HepG2 (cell line): ENCODE data around the gene ARL2. TPM values are rescaled to one million over a fixed set of nuclear protein-coding genes. Genes with fewer than 3 reads are reported as not detected.

Experiments used
- ARID3A ChIP-seq: IDR thresholded peaks from 2 replicates; pipeline ENCODE4 v1.6.1; 2012; ENCODE audit warnings: low read depth, low read length, improper control_type of control experiment
- ATF7-NPFF ChIP-seq: sonication (generic); formaldehyde crosslinking; IDR thresholded peaks from 2 replicates; pipeline ENCODE4 v1.8.1; 2023; ENCODE audit warnings: mild to moderate bottlenecking, low read depth, missing genetic modification reagents, moderate library complexity
- CBX1 ChIP-seq: IDR thresholded peaks from one replicate; pipeline ENCODE4 v1.6.1; 2016; ENCODE audit warnings: antibody characterized with exemption, low read depth
- HOXA7 ChIP-seq: sonication (generic); formaldehyde crosslinking; IDR thresholded peaks from 2 replicates; pipeline ENCODE4 v1.8.1; 2022; ENCODE audit warnings: mild to moderate bottlenecking, missing genetic modification reagents, moderate library complexity
- KAT7 ChIP-seq: IDR thresholded peaks from 2 replicates; pipeline ENCODE4 v1.6.1; 2018; ENCODE audit warnings: borderline replicate concordance, missing compliant biosample characterization
- KAT8 ChIP-seq: IDR thresholded peaks from 2 replicates; pipeline ENCODE4 v1.6.1; 2016; ENCODE audit warnings: missing genetic modification reagents, missing compliant biosample characterization
- KLF16 ChIP-seq, 2 experiments: sonication (generic) in 1 of 2; formaldehyde crosslinking in 1 of 2; IDR thresholded peaks; 2 replicates each; pipeline versions ENCODE4 v1.6.1 to v1.8.0; 2016 to 2023; ENCODE audit warnings: missing genetic modification reagents in 2 of 2, missing compliant biosample characterization in 1 of 2
- KLF6 ChIP-seq: IDR thresholded peaks from 2 replicates; pipeline ENCODE4 v1.8.0; 2016; ENCODE audit warnings: missing biosample characterization, missing genetic modification reagents
- MAF1 ChIP-seq: sonication (generic); formaldehyde crosslinking; IDR thresholded peaks from 2 replicates; pipeline ENCODE4 v1.5.0; 2020; ENCODE audit warnings: missing genetic modification reagents, borderline replicate concordance
- MAZ ChIP-seq, 2 experiments: sonication (generic) in 1 of 2; formaldehyde crosslinking in 1 of 2; IDR thresholded peaks; 2 replicates each; pipeline versions ENCODE4 v1.5.0 to v1.6.1; 2012 to 2020; ENCODE audit warnings: low read depth in 2 of 2, mild to moderate bottlenecking in 2 of 2, borderline replicate concordance in 1 of 2, improper control_type of control experiment in 1 of 2, low read length in 1 of 2, missing genetic modification reagents in 1 of 2, moderate library complexity in 1 of 2
- MIER2 ChIP-seq: IDR thresholded peaks from 2 replicates; pipeline ENCODE4 v1.6.1; 2016; ENCODE audit warnings: missing biosample characterization, missing genetic modification reagents
- NAIF1 ChIP-seq: sonication (generic); formaldehyde crosslinking; IDR thresholded peaks from 2 replicates; pipeline ENCODE4 v1.5.0; 2020; ENCODE audit warnings: mild to moderate bottlenecking, missing genetic modification reagents, borderline replicate concordance
- PHB2 ChIP-seq: fragments of 450-650 bp; IDR thresholded peaks from 2 replicates; pipeline ENCODE4 v1.6.1; 2018; ENCODE audit not compliant: partially characterized antibody
- SUZ12 ChIP-seq: fragments of 150-350 bp; IDR thresholded peaks from 2 replicates; pipeline ENCODE4 v1.6.1; 2014; ENCODE audit warnings: low read depth, low read length
- ZFP36L2 ChIP-seq: sonication (generic); formaldehyde crosslinking; IDR thresholded peaks from 2 replicates; pipeline ENCODE4 v1.4.0; 2020; ENCODE audit warnings: missing genetic modification reagents
- ZNF230 ChIP-seq: sonication (generic); formaldehyde crosslinking; IDR thresholded peaks from 2 replicates; pipeline ENCODE4 v1.4.0; 2020; ENCODE audit warnings: mild to moderate bottlenecking, missing genetic modification reagents
- ZNF446 ChIP-seq: sonication (generic); formaldehyde crosslinking; IDR thresholded peaks from 2 replicates; pipeline ENCODE4 v1.5.0; 2020; ENCODE audit warnings: mild to moderate bottlenecking, missing genetic modification reagents
- ZNF574 ChIP-seq: sonication (generic); formaldehyde crosslinking; IDR thresholded peaks from 2 replicates; pipeline ENCODE4 v1.4.0; 2020; ENCODE audit warnings: missing genetic modification reagents
- ZNF598 ChIP-seq: sonication (generic); formaldehyde crosslinking; IDR thresholded peaks from 2 replicates; pipeline ENCODE4 v1.5.1; 2020; ENCODE audit warnings: mild to moderate bottlenecking, missing genetic modification reagents, borderline replicate concordance
- polyA plus RNA-seq, 8 experiments: library from polyadenylated mRNA; depleted of rRNA in 3 of 8; stranded (reverse) in 7 of 8; unstranded in 1 of 8; fragments of >200 nt; fragmentation: Illumina TruSeq in 4 of 8; extraction: Trizol in 4 of 8; gene quantifications; 2 replicates each; pipeline versions ENCODE4 v1.2.1 to v1.2.3, GENCODE V29; 2011 to 2016; ENCODE audit warnings: low read depth in 4 of 8, missing spikeins in 1 of 8, mixed read lengths in 1 of 8; ENCODE audit not compliant: insufficient read depth in 1 of 8
- total RNA-seq, 5 experiments: library from RNA; depleted of rRNA; stranded (reverse); fragments of >200 nt; fragmentation: Illumina TruSeq; extraction: Trizol; gene quantifications; 2 replicates each; pipeline ENCODE4 v1.2.3, GENCODE V29; 2016; ENCODE audit warnings: low read depth in 1 of 5
- TF ChIP-seq, protein P1 (sequence below): fragments of 450-650 bp; IDR thresholded peaks from 2 replicates; pipeline ENCODE4 v1.6.1; 2017; ENCODE audit warnings: mild to moderate bottlenecking
- TF ChIP-seq, protein P2 (sequence below): sonication (generic); formaldehyde crosslinking; IDR thresholded peaks from 2 replicates; pipeline ENCODE4 v1.8.0; 2023; ENCODE audit warnings: mild to moderate bottlenecking, missing genetic modification reagents

The ARL2 gene
- total and polyA plus RNA-seq, 2 of the 13 experiments (the other 11 are each of a cell fraction or from before 2014, with no cell fraction given), result 82.9 to 84.4 TPM

- TF ChIP-seq KAT8 (CRISPR knock-in tag) (no peak), MIER2 (CRISPR knock-in tag) (no peak), ZFP36L2 (CRISPR knock-in tag) (no peak), HOXA7 (CRISPR knock-in tag) (no peak), KLF6 (CRISPR knock-in tag) (no peak), MAF1 (no peak), CBX1 (no peak), ZNF574 (CRISPR knock-in tag) (peak; percentile 30; the same call in 1 of the 2 replicates), ARID3A (0 out of 2 replicates have a peak, but pooled peaks have one; percentile 15), SUZ12 (no peak), PHB2 (no peak), NAIF1 (CRISPR knock-in tag) (no peak), MAZ (IDR thresholded peaks at IDR 0.05; ENCODE audit: borderline replicate concordance, low read depth, low read length) (no peak), MAZ (CRISPR knock-in tag; IDR thresholded peaks at IDR 0.05; ENCODE audit: low read depth) (no peak), ATF7-NPFF (CRISPR knock-in tag) (no peak), ZNF598 (CRISPR knock-in tag) (no peak), ZNF446 (CRISPR knock-in tag) (no peak), KAT7 (no peak), KLF16 (CRISPR knock-in tag; IDR thresholded peaks at IDR 0.05) (no peak), ZNF230 (CRISPR knock-in tag) (no peak)
- TF ChIP-seq, protein P1, sequence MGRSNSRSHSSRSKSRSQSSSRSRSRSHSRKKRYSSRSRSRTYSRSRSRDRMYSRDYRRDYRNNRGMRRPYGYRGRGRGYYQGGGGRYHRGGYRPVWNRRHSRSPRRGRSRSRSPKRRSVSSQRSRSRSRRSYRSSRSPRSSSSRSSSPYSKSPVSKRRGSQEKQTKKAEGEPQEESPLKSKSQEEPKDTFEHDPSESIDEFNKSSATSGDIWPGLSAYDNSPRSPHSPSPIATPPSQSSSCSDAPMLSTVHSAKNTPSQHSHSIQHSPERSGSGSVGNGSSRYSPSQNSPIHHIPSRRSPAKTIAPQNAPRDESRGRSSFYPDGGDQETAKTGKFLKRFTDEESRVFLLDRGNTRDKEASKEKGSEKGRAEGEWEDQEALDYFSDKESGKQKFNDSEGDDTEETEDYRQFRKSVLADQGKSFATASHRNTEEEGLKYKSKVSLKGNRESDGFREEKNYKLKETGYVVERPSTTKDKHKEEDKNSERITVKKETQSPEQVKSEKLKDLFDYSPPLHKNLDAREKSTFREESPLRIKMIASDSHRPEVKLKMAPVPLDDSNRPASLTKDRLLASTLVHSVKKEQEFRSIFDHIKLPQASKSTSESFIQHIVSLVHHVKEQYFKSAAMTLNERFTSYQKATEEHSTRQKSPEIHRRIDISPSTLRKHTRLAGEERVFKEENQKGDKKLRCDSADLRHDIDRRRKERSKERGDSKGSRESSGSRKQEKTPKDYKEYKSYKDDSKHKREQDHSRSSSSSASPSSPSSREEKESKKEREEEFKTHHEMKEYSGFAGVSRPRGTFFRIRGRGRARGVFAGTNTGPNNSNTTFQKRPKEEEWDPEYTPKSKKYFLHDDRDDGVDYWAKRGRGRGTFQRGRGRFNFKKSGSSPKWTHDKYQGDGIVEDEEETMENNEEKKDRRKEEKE, result no peak
- TF ChIP-seq, protein P2, sequence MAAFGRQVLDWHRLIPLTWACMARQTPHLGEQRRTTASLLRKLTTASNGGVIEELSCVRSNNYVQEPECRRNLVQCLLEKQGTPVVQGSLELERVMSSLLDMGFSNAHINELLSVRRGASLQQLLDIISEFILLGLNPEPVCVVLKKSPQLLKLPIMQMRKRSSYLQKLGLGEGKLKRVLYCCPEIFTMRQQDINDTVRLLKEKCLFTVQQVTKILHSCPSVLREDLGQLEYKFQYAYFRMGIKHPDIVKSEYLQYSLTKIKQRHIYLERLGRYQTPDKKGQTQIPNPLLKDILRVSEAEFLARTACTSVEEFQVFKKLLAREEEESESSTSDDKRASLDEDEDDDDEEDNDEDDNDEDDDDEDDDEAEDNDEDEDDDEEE (CRISPR knock-in tag), result no peak
Observed at GRCh38 chr11:64998690-64999431, 15.1 kb upstream of the ARL2 start (continued).
